H1 (cell line): ENCODE measurements around the gene UGT1A3. TPM values are rescaled to one million over a fixed set of nuclear protein-coding genes. Genes with fewer than 3 reads are reported as not detected.

Experiments used
- CTCF ChIA-PET: fragments of 300-600 bp; sonication (Branson Sonifier 250); formaldehyde crosslinking; loops from one replicate; lab custom pipeline; 2021; ENCODE audit not compliant: partially characterized antibody; lab: Charles Lee
- POLR2A ChIA-PET: fragments of 300-600 bp; sonication (Branson Sonifier 250); formaldehyde crosslinking; loops from one replicate; lab custom pipeline; 2021; ENCODE audit warnings: inconsistent platforms; ENCODE audit not compliant: partially characterized antibody; lab: Charles Lee
- DNase-seq, 2 experiments: peaks; one replicate each; pipeline versions ENCODE4 v3.0.0 to v3.0.0-alpha.2; 2010 to 2022; ENCODE audit warnings: low spot score in 2 of 2, low read depth in 1 of 2, mixed read lengths in 1 of 2
- FAIRE-seq: peaks from 2 replicates; lab custom pipeline; 2011; peaks lifted over from hg19 to GRCh38; lab: Jason Lieb, UNC
- H2AFZ ChIP-seq: 2 replicates; pipeline ENCODE4 v1.8.1; 2012; ENCODE audit warnings: low read length, inconsistent platforms
- H2AK5ac ChIP-seq: 2 replicates; pipeline ENCODE4 v1.6.1; 2013; ENCODE audit warnings: low read depth, low read length
- H2BK120ac ChIP-seq: replicated peaks from 2 replicates; pipeline ENCODE3; 2013; ENCODE audit warnings: low read depth, low read length, inconsistent platforms
- H2BK12ac ChIP-seq: 2 replicates; pipeline ENCODE4 v1.6.1; 2013; ENCODE audit warnings: low read depth, low read length
- H2BK15ac ChIP-seq: 2 replicates; pipeline ENCODE4 v1.6.1; 2013; ENCODE audit warnings: low read length
- H2BK20ac ChIP-seq: 2 replicates; pipeline ENCODE4 v1.6.1; 2013; ENCODE audit warnings: low read length
- H2BK5ac ChIP-seq: 2 replicates; pipeline ENCODE4 v1.6.1; 2013; ENCODE audit warnings: low read depth, low read length
- H3K14ac ChIP-seq: 2 replicates; pipeline ENCODE4 v1.6.1; 2013; ENCODE audit warnings: inconsistent platforms; ENCODE audit not compliant: insufficient read length
- H3K18ac ChIP-seq: 2 replicates; pipeline ENCODE4 v1.6.1; 2013; ENCODE audit warnings: low read length; ENCODE audit errors: extremely low read depth
- H3K23ac ChIP-seq: 2 replicates; pipeline ENCODE4 v1.6.1; 2013; ENCODE audit warnings: inconsistent platforms; ENCODE audit not compliant: insufficient read length
- H3K23me2 ChIP-seq: 2 replicates; pipeline ENCODE4 v1.6.1; 2013; ENCODE audit warnings: low read depth, low read length
- H3K27ac ChIP-seq: 2 replicates; pipeline ENCODE4 v1.6.1; 2011; ENCODE audit warnings: low read depth, low read length, inconsistent platforms
- H3K27me3 ChIP-seq, 4 experiments: replicated peaks in 1 of 4; 1 replicate in 1 of 4; 2 replicates in 3 of 4; pipeline versions ENCODE4 v1.6.1 to v1.8.1; 2011 to 2013; ENCODE audit warnings: low read length in 3 of 4, mild to moderate bottlenecking in 3 of 4, inconsistent platforms in 2 of 4, mixed read lengths in 2 of 4, moderate library complexity in 1 of 4; ENCODE audit not compliant: control insufficient read depth in 3 of 4, insufficient read depth in 3 of 4; ENCODE audit errors: extremely low read depth in 1 of 4
- H3K36me3 ChIP-seq, 4 experiments: 2 replicates each; pipeline versions ENCODE4 v1.6.1 to v1.8.1; 2011 to 2013; ENCODE audit warnings: mild to moderate bottlenecking in 4 of 4, low read length in 3 of 4, moderate library complexity in 2 of 4, control low read depth in 1 of 4, inconsistent platforms in 1 of 4; ENCODE audit not compliant: insufficient read depth in 4 of 4, control insufficient read depth in 2 of 4
- H3K4ac ChIP-seq: replicated peaks from 2 replicates; pipeline ENCODE3; 2013; ENCODE audit warnings: low read length, low read depth, mixed read lengths, inconsistent platforms; ENCODE audit not compliant: insufficient read length
- H3K4me1 ChIP-seq, 4 experiments: replicated peaks in 1 of 4; 1 replicate in 1 of 4; 2 replicates in 3 of 4; pipeline versions ENCODE4 v1.6.1 to v1.8.1; 2011 to 2013; ENCODE audit warnings: low read length in 3 of 4, inconsistent platforms in 2 of 4, mixed read lengths in 1 of 4; ENCODE audit not compliant: insufficient read depth in 4 of 4, control insufficient read depth in 3 of 4
- H3K4me2 ChIP-seq, 2 experiments: 2 replicates each; pipeline versions ENCODE4 v1.6.1 to v1.8.1; 2011 to 2013; ENCODE audit warnings: low read depth in 2 of 2, low read length in 2 of 2, control low read depth in 1 of 2, inconsistent platforms in 1 of 2, mild to moderate bottlenecking in 1 of 2; ENCODE audit not compliant: insufficient read depth in 1 of 2
- H3K4me3 ChIP-seq, 4 experiments: fragments of 200-600, 300-600 bp in 1 of 4; sonication (generic), shearing (Covaris generic), sonication (Bioruptor Twin) in 1 of 4; 2 replicates each; pipeline versions ENCODE4 v1.5.1 to v1.8.1; 2011 to 2016; ENCODE audit warnings: low read length in 4 of 4, low read depth in 3 of 4, control low read depth in 2 of 4, inconsistent platforms in 2 of 4, mild to moderate bottlenecking in 2 of 4, mixed read lengths in 1 of 4, moderate library complexity in 1 of 4; ENCODE audit not compliant: insufficient read depth in 2 of 4; ENCODE audit errors: extremely low read depth in 1 of 4
- H3K56ac ChIP-seq: replicated peaks from 2 replicates; pipeline ENCODE3; 2013; ENCODE audit warnings: low read depth, mild to moderate bottlenecking, mixed read lengths, low read length, inconsistent platforms; ENCODE audit not compliant: insufficient read length
- H3K79me1 ChIP-seq: 2 replicates; pipeline ENCODE4 v1.6.1; 2013; ENCODE audit warnings: low read depth, low read length, control low read depth
- H3K79me2 ChIP-seq, 2 experiments: 2 replicates each; pipeline versions ENCODE4 v1.6.1 to v1.8.1; 2012 to 2013; ENCODE audit warnings: low read length in 2 of 2, mild to moderate bottlenecking in 2 of 2, inconsistent platforms in 1 of 2; ENCODE audit not compliant: insufficient read depth in 2 of 2, control insufficient read depth in 1 of 2
- H3K9ac ChIP-seq, 4 experiments: replicated peaks in 1 of 4; 1 replicate in 1 of 4; 2 replicates in 3 of 4; pipeline versions ENCODE4 v1.6.1 to v1.8.1; 2011 to 2013; ENCODE audit warnings: low read depth in 3 of 4, low read length in 3 of 4, control low read depth in 2 of 4, mild to moderate bottlenecking in 2 of 4, moderate library complexity in 2 of 4, inconsistent platforms in 1 of 4; ENCODE audit errors: extremely low read depth in 1 of 4
- H3K9me3 ChIP-seq, 2 experiments: 2 replicates each; pipeline versions ENCODE4 v1.6.1 to v1.8.1; 2012 to 2013; ENCODE audit warnings: mild to moderate bottlenecking in 2 of 2, moderate library complexity in 2 of 2, control low read depth in 1 of 2, inconsistent platforms in 1 of 2, low read depth in 1 of 2, low read length in 1 of 2, mixed read lengths in 1 of 2; ENCODE audit not compliant: insufficient read depth in 2 of 2
- H4K20me1 ChIP-seq, 2 experiments: replicated peaks in 1 of 2; 2 replicates each; pipeline versions ENCODE3 to v1.8.1; 2011 to 2013; ENCODE audit warnings: inconsistent platforms in 2 of 2, low read length in 2 of 2, mild to moderate bottlenecking in 1 of 2; ENCODE audit not compliant: insufficient read depth in 2 of 2, control insufficient read depth in 1 of 2
- H4K5ac ChIP-seq: 2 replicates; pipeline ENCODE4 v1.6.1; 2013; ENCODE audit warnings: low read length, low read depth, mixed read lengths, inconsistent platforms; ENCODE audit not compliant: insufficient read length
- H4K8ac ChIP-seq: 2 replicates; pipeline ENCODE4 v1.8.0; 2013; ENCODE audit warnings: mild to moderate bottlenecking, moderate library complexity, low read length, inconsistent platforms; ENCODE audit not compliant: insufficient read depth; ENCODE audit errors: extremely low read depth
- H4K91ac ChIP-seq: replicated peaks from 2 replicates; pipeline ENCODE3; 2013; ENCODE audit warnings: low read length, mixed read lengths, inconsistent platforms; ENCODE audit not compliant: insufficient read length
- CEBPB ChIP-seq: IDR thresholded peaks from 2 replicates; pipeline ENCODE4 v1.6.1; 2012; ENCODE audit warnings: low read depth, low read length
- CTBP2 ChIP-seq: IDR thresholded peaks from 2 replicates; pipeline ENCODE4 v1.7.0; 2011; ENCODE audit warnings: borderline replicate concordance, mild to moderate bottlenecking, moderate library complexity, mixed read lengths, low read length; ENCODE audit not compliant: insufficient read depth, insufficient read length
- E2F6 ChIP-seq: IDR thresholded peaks from 2 replicates; pipeline ENCODE4 v1.6.1; 2012; ENCODE audit warnings: inconsistent platforms
- EGR1 ChIP-seq: IDR thresholded peaks from 2 replicates; pipeline ENCODE4 v1.6.1; 2011; ENCODE audit warnings: low read depth, low read length, borderline replicate concordance
- GTF2F1 ChIP-seq: IDR thresholded peaks from 2 replicates; pipeline ENCODE4 v1.6.1; 2012; ENCODE audit warnings: low read depth, low read length, improper control_type of control experiment, borderline replicate concordance
- HDAC6 ChIP-seq: IDR thresholded peaks from one replicate; pipeline ENCODE4 v1.7.1; 2012; ENCODE audit warnings: low read depth, mild to moderate bottlenecking, inconsistent platforms, low read length, moderate library complexity
- NANOG ChIP-seq: IDR thresholded peaks from 2 replicates; pipeline ENCODE4 v1.6.1; 2011; ENCODE audit warnings: low read length, low read depth, mild to moderate bottlenecking, inconsistent platforms; ENCODE audit not compliant: insufficient read depth, poor library complexity, severe bottlenecking
- WGBS, 2 experiments: shearing (Covaris generic) in 1 of 2; methylation state at CpG; one replicate each; pipeline versions ENCODE4 v1.1.6 to v1.1.7; 2013 to 2015; ENCODE audit warnings: low lambda C conversion rate in 2 of 2, mixed read lengths in 2 of 2, inconsistent platforms in 1 of 2, low coverage in 1 of 2, missing lambda C conversion rate in 1 of 2; ENCODE audit not compliant: insufficient replicate concordance in 2 of 2, insufficient coverage in 1 of 2, insufficient read length in 1 of 2; ENCODE audit errors: extremely low coverage in 1 of 2, missing lambda C conversion rate in 1 of 2; 5-methylcytosine and 5-hydroxymethylcytosine counted together
- polyA plus RNA-seq, 7 experiments: library from polyadenylated mRNA; depleted of rRNA in 3 of 7; stranded (reverse) in 5 of 7; unstranded in 2 of 7; fragments of >200 nt in 5 of 7; fragments of 200-250 nt in 2 of 7; gene quantifications; 1 replicate in 5 of 7; 2 replicates in 1 of 7; 4 replicates in 1 of 7; pipeline versions ENCODE4 v1.2.1 to v1.2.3, GENCODE V29; 2011 to 2013; ENCODE audit warnings: missing spikeins in 2 of 7, mixed read lengths in 2 of 7
- total RNA-seq: library from RNA; stranded (reverse); fragmentation: NEBNext Ultra II Directional; extraction: Animal tissue kit (Norgen Biotek cat#: 25700); gene quantifications from 2 replicates; pipeline ENCODE4 v1.2.1, GENCODE V29; 2021
- TF ChIP-seq, protein P1 (sequence below): IDR thresholded peaks from 2 replicates; pipeline ENCODE4 v1.6.1; 2012; ENCODE audit warnings: inconsistent platforms

UGT1A3 gene
- total and polyA plus RNA-seq, 2 of the 8 experiments (the other 6 are each of a cell fraction or from before 2014, with no cell fraction given) = not detected

GRCh38 chr2:233758849-233759248 is 30.0 kb downstream of the UGT1A3 start:
- H3K36me3 ChIP-seq = no peaks in the 10 kb centered on the region
- no peak for FAIRE-seq
- H2BK12ac ChIP-seq = no peak overlapping the region
- no peak overlapping the region for H3K14ac ChIP-seq
- no peak overlapping the region for H3K4ac ChIP-seq
- no peak overlapping the region for H2AK5ac ChIP-seq
- H3K27me3 ChIP-seq = no peaks in the 10 kb centered on the region
- no peak overlapping the region for H4K8ac ChIP-seq
- H3K27ac ChIP-seq = no peak overlapping the region
- no peak overlapping the region for H2BK5ac ChIP-seq
- H3K79me1 ChIP-seq = no peaks in the 10 kb centered on the region
- no peaks in the 10 kb centered on the region for H3K23me2 ChIP-seq
- no peaks in the 10 kb centered on the region for H4K20me1 ChIP-seq
- H3K9me3 ChIP-seq = peaks cover 0 to 7% of the 10 kb centered on the region in 2 experiments; a peak in 2 of 4 replicates
- no peak overlapping the region for H2BK120ac ChIP-seq
- 100% methylated on average over 2 of the region's 2 CpGs; no CpG with 5 or more reads in 1 of the 2 experiments for WGBS, 2 experiments
- no peak overlapping the region for H3K4me3 ChIP-seq
- no peak overlapping the region for H2BK20ac ChIP-seq
- H2BK15ac ChIP-seq = no peak overlapping the region
- ChIA-PET POLR2A (no interaction called here), CTCF (no interaction called here)
- no peak overlapping the region for H3K9ac ChIP-seq
- H3K4me1 ChIP-seq = no peaks in the 10 kb centered on the region
- DNase-seq = no peak
- no peak overlapping the region for H4K5ac ChIP-seq
- H3K23ac ChIP-seq = no peak overlapping the region
- no peak overlapping the region for H4K91ac ChIP-seq
- no peaks in the 10 kb centered on the region for H3K79me2 ChIP-seq
- no peak overlapping the region for H3K18ac ChIP-seq
- H2AFZ ChIP-seq = no peak overlapping the region
- no peak overlapping the region for H3K4me2 ChIP-seq
- H3K56ac ChIP-seq = no peak overlapping the region
- TF ChIP-seq, protein P1, sequence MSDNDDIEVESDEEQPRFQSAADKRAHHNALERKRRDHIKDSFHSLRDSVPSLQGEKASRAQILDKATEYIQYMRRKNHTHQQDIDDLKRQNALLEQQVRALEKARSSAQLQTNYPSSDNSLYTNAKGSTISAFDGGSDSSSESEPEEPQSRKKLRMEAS = no peak
- no peak for TF ChIP-seq CEBPB
- no peak for TF ChIP-seq CTBP2
- TF ChIP-seq EGR1 = no peak
- no peak for TF ChIP-seq E2F6
- TF ChIP-seq NANOG = no peak
- TF ChIP-seq HDAC6 = no peak
- no peak for TF ChIP-seq GTF2F1
